Mesenchymal stem cell (in vitro differentiated cells and primary cell): Measurements from ENCODE around the gene CERS3.

Experiments used
- DNase-seq: peaks from one replicate; pipeline ENCODE4 v3.0.0-alpha.2; 2013
- H2AFZ ChIP-seq: one replicate; pipeline ENCODE4 v1.6.1; 2013; ENCODE audit warnings: low read depth, mild to moderate bottlenecking, control low read depth, inconsistent platforms, low read length, moderate library complexity
- H2AK5ac ChIP-seq: 2 replicates; pipeline ENCODE4 v1.6.1; 2013; ENCODE audit warnings: low read length, moderate library complexity, mild to moderate bottlenecking, inconsistent platforms; ENCODE audit not compliant: severe bottlenecking
- H2BK120ac ChIP-seq: one replicate; pipeline ENCODE4 v1.6.1; 2013; ENCODE audit warnings: low read depth, mild to moderate bottlenecking, inconsistent platforms, low read length, moderate library complexity
- H2BK12ac ChIP-seq, 2 experiments: one replicate each; pipeline ENCODE4 v1.6.1; 2013; ENCODE audit warnings: inconsistent platforms in 2 of 2, low read length in 2 of 2, mild to moderate bottlenecking in 2 of 2, moderate library complexity in 2 of 2, control low read depth in 1 of 2
- H2BK15ac ChIP-seq: one replicate; pipeline ENCODE4 v1.6.1; 2013; ENCODE audit warnings: mild to moderate bottlenecking, low read depth, inconsistent platforms; ENCODE audit not compliant: poor library complexity, severe bottlenecking
- H2BK5ac ChIP-seq: 2 replicates; pipeline ENCODE4 v1.6.1; 2013; ENCODE audit warnings: low read depth, mild to moderate bottlenecking, low read length, control low read depth, inconsistent platforms; ENCODE audit not compliant: poor library complexity, severe bottlenecking
- H3K14ac ChIP-seq, 2 experiments: one replicate each; pipeline ENCODE4 v1.6.1; 2013; ENCODE audit warnings: inconsistent platforms in 2 of 2, low read length in 2 of 2, control low read depth in 1 of 2, mild to moderate bottlenecking in 1 of 2, moderate library complexity in 1 of 2
- H3K18ac ChIP-seq, 2 experiments: one replicate each; pipeline ENCODE4 v1.6.1; 2013; ENCODE audit warnings: inconsistent platforms in 2 of 2, low read length in 2 of 2, control low read depth in 1 of 2, low read depth in 1 of 2, mild to moderate bottlenecking in 1 of 2
- H3K23ac ChIP-seq, 2 experiments: one replicate each; pipeline ENCODE4 v1.6.1; 2013; ENCODE audit warnings: inconsistent platforms in 2 of 2, low read length in 2 of 2, mild to moderate bottlenecking in 2 of 2, moderate library complexity in 2 of 2, control low read depth in 1 of 2
- H3K27ac ChIP-seq: 2 replicates; pipeline ENCODE4 v1.5.1; 2013; ENCODE audit warnings: mild to moderate bottlenecking, moderate library complexity, low read length, control low read depth, inconsistent platforms; ENCODE audit not compliant: poor library complexity, severe bottlenecking
- H3K27me3 ChIP-seq, 2 experiments: 2 replicates each; pipeline versions ENCODE4 v1.6.1 to v1.7.0; 2013; ENCODE audit warnings: low read length in 2 of 2, mild to moderate bottlenecking in 2 of 2, moderate library complexity in 2 of 2, control low read depth in 1 of 2, inconsistent platforms in 1 of 2; ENCODE audit not compliant: control insufficient read depth in 1 of 2, insufficient read depth in 1 of 2
- H3K36me3 ChIP-seq, 2 experiments: 2 replicates each; pipeline versions ENCODE4 v1.6.1 to v1.7.0; 2013; ENCODE audit warnings: low read length in 2 of 2, control low read depth in 1 of 2, inconsistent platforms in 1 of 2, low read depth in 1 of 2, mild to moderate bottlenecking in 1 of 2; ENCODE audit not compliant: insufficient read depth in 2 of 2, control insufficient read depth in 1 of 2
- H3K4ac ChIP-seq, 2 experiments: one replicate each; pipeline ENCODE4 v1.6.1; 2013; ENCODE audit warnings: inconsistent platforms in 2 of 2, low read length in 2 of 2, mild to moderate bottlenecking in 2 of 2, moderate library complexity in 2 of 2, control low read depth in 1 of 2, low read depth in 1 of 2
- H3K4me1 ChIP-seq: 2 replicates; pipeline ENCODE4 v1.6.1; 2013; ENCODE audit warnings: low read depth, low read length, control low read depth; ENCODE audit not compliant: control insufficient read depth, insufficient read depth
- H3K4me2 ChIP-seq: 2 replicates; pipeline ENCODE4 v1.6.1; 2013; ENCODE audit warnings: low read length, mild to moderate bottlenecking, inconsistent platforms; ENCODE audit not compliant: poor library complexity, severe bottlenecking
- H3K4me3 ChIP-seq, 2 experiments: 2 replicates each; pipeline versions ENCODE4 v1.5.1 to v1.7.0; 2013; ENCODE audit warnings: low read length in 2 of 2, mild to moderate bottlenecking in 2 of 2, control low read depth in 1 of 2, low read depth in 1 of 2; ENCODE audit not compliant: insufficient read depth in 1 of 2
- H3K79me1 ChIP-seq: replicated peaks from 2 replicates; pipeline ENCODE4 v1.6.1; 2013; ENCODE audit warnings: mild to moderate bottlenecking, control low read depth, low read length, inconsistent platforms; ENCODE audit not compliant: poor library complexity, severe bottlenecking
- H3K9ac ChIP-seq: 2 replicates; pipeline ENCODE4 v1.7.0; 2013; ENCODE audit warnings: mild to moderate bottlenecking, low read length, moderate library complexity
- H3K9me3 ChIP-seq: 2 replicates; pipeline ENCODE4 v1.7.0; 2013; ENCODE audit warnings: mild to moderate bottlenecking, low read length; ENCODE audit not compliant: control insufficient read depth
- H4K8ac ChIP-seq: one replicate; pipeline ENCODE4 v1.6.1; 2013; ENCODE audit warnings: inconsistent platforms, mild to moderate bottlenecking, low read length, moderate library complexity
- H4K91ac ChIP-seq: one replicate; pipeline ENCODE4 v1.6.1; 2013; ENCODE audit warnings: mild to moderate bottlenecking, low read length, inconsistent platforms
- WGBS: methylation state at CpG from one replicate; pipeline ENCODE4 v1.1.7; 2013; ENCODE audit warnings: mixed read lengths; 5-methylcytosine and 5-hydroxymethylcytosine counted together

Gene CERS3

DNA sequence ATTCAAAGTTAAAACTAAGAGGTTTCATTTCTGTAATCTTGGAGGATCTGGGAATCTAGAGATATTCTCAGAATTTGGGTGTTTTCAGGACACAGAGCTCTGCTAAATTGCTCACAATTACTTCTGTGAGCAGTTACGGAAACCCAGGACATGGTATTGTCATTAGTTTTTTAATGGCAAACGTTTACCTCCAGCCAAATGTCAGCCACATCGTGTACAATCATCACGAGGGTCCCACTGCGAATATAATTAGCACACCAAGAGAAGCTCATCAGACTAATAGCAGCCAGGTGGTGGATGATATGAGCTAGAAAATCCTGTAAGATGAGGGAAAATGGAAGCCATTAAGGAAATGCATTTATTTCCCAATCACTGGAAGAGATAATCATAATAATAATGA lies 56.0 kb downstream of the CERS3 start:
- no peak overlapping the region for H3K27ac ChIP-seq
- no peaks in the 10 kb centered on the region for H3K36me3 ChIP-seq
- H3K4me1 ChIP-seq, result no peaks in the 10 kb centered on the region
- no peak overlapping the region for H2BK12ac ChIP-seq
- H4K91ac ChIP-seq, result no peak overlapping the region
- H2BK120ac ChIP-seq, result no peak overlapping the region
- H3K4me2 ChIP-seq, result no peak overlapping the region
- 90% methylated on average over 1 of the region's 5 CpGs for WGBS
- H2AK5ac ChIP-seq, result no peak overlapping the region
- no peak overlapping the region for H3K14ac ChIP-seq
- H3K23ac ChIP-seq, result no peak overlapping the region
- H4K8ac ChIP-seq, result no peak overlapping the region
- no peak overlapping the region for H3K4me3 ChIP-seq
- no peak overlapping the region for H3K9ac ChIP-seq
- no peak overlapping the region for H2AFZ ChIP-seq
- H2BK15ac ChIP-seq, result no peak overlapping the region
- H3K27me3 ChIP-seq, result no peaks in the 10 kb centered on the region
- H3K9me3 ChIP-seq, result peaks cover 18% of the 10 kb centered on the region
- H3K18ac ChIP-seq, result no peak overlapping the region
- H2BK5ac ChIP-seq, result no peak overlapping the region
- DNase-seq, result no peak
- no peaks in the 10 kb centered on the region for H3K79me1 ChIP-seq
- H3K4ac ChIP-seq, result no peak overlapping the region

- no peak overlapping the region for H2BK120ac ChIP-seq
- H3K36me3 ChIP-seq, result no peaks in the 10 kb centered on the region
- H3K27ac ChIP-seq, result no peak overlapping the region
- WGBS, result 100% methylated on average over 1 of the region's 3 CpGs
- H4K91ac ChIP-seq, result no peak overlapping the region
- peaks cover 10% of the 10 kb centered on the region for H3K9me3 ChIP-seq
- H2BK15ac ChIP-seq, result no peak overlapping the region
- H3K4me1 ChIP-seq, result no peaks in the 10 kb centered on the region
- H2AK5ac ChIP-seq, result no peak overlapping the region
- no peak overlapping the region for H3K4me2 ChIP-seq
- H3K9ac ChIP-seq, result no peak overlapping the region
- H3K14ac ChIP-seq, result no peak overlapping the region
- H3K4ac ChIP-seq, result no peak overlapping the region
- no peak for DNase-seq
- no peaks in the 10 kb centered on the region for H3K79me1 ChIP-seq
- H2AFZ ChIP-seq, result no peak overlapping the region
- H3K4me3 ChIP-seq, result no peak overlapping the region
- H3K18ac ChIP-seq, result no peak overlapping the region
- no peak overlapping the region for H3K23ac ChIP-seq
- no peak overlapping the region for H2BK5ac ChIP-seq
- H3K27me3 ChIP-seq, result no peaks in the 10 kb centered on the region
- H2BK12ac ChIP-seq, result no peak overlapping the region
- H4K8ac ChIP-seq, result no peak overlapping the region
Measured at GRCh38 chr15:100471933-100472332, 56.8 kb downstream of the CERS3 start.

GRCh38 chr15:100468285-100468684 lies 60.5 kb downstream of the CERS3 start:
- H2AK5ac ChIP-seq, result no peak overlapping the region
- H3K9me3 ChIP-seq, result peaks cover 10% of the 10 kb centered on the region
- H3K23ac ChIP-seq, result no peak overlapping the region
- no peak overlapping the region for H3K18ac ChIP-seq
- H3K4me3 ChIP-seq, result no peak overlapping the region
- no peak overlapping the region for H2BK5ac ChIP-seq
- no peak overlapping the region for H3K27ac ChIP-seq
- no peak overlapping the region for H4K8ac ChIP-seq
- no peak overlapping the region for H3K9ac ChIP-seq
- no peak overlapping the region for H2BK120ac ChIP-seq
- no peak overlapping the region for H3K4me2 ChIP-seq
- no peak for DNase-seq
- no peaks in the 10 kb centered on the region for H3K36me3 ChIP-seq
- H3K4me1 ChIP-seq, result no peaks in the 10 kb centered on the region
- H4K91ac ChIP-seq, result no peak overlapping the region
- H2BK15ac ChIP-seq, result no peak overlapping the region
- no peak overlapping the region for H3K14ac ChIP-seq
- no peaks in the 10 kb centered on the region for H3K27me3 ChIP-seq
- H3K79me1 ChIP-seq, result no peaks in the 10 kb centered on the region
- WGBS, result 67% methylated on average over 2 of the region's 2 CpGs
- no peak overlapping the region for H3K4ac ChIP-seq
- no peak overlapping the region for H2AFZ ChIP-seq
- no peak overlapping the region for H2BK12ac ChIP-seq

- 46% methylated on average over 4 of the region's 4 CpGs for WGBS
- Histone ChIP-seq H4K91ac (no peak overlapping the region), H2AK5ac (no peak overlapping the region), H3K79me1 (no peaks in the 10 kb centered on the region), H2BK120ac (no peak overlapping the region), H3K14ac (no peak overlapping the region), H3K36me3 (no peaks in the 10 kb centered on the region), H3K9me3 (peaks cover 19% of the 10 kb centered on the region), H3K23ac (no peak overlapping the region), H2BK15ac (no peak overlapping the region), H3K27ac (no peak overlapping the region), H3K4ac (no peak overlapping the region), H3K4me1 (no peaks in the 10 kb centered on the region), H3K4me2 (no peak overlapping the region), H3K4me3 (no peak overlapping the region), H2AFZ (no peak overlapping the region), H2BK5ac (no peak overlapping the region), H3K18ac (no peak overlapping the region), H3K9ac (no peak overlapping the region), H4K8ac (no peak overlapping the region), H3K27me3 (no peaks in the 10 kb centered on the region), H2BK12ac (no peak overlapping the region)
- no peak for DNase-seq
Measured at GRCh38 chr15:100466073-100466472, 62.7 kb downstream of the CERS3 start.
